ENCODE measurements around the gene HUWE1. TPM values are rescaled to one million over a fixed set of nuclear protein-coding genes. Genes with fewer than 3 reads are reported as not detected.

Gene HUWE1
- total RNA-seq, 1 experiment from 2014 or later, result 222 TPM

DNA sequence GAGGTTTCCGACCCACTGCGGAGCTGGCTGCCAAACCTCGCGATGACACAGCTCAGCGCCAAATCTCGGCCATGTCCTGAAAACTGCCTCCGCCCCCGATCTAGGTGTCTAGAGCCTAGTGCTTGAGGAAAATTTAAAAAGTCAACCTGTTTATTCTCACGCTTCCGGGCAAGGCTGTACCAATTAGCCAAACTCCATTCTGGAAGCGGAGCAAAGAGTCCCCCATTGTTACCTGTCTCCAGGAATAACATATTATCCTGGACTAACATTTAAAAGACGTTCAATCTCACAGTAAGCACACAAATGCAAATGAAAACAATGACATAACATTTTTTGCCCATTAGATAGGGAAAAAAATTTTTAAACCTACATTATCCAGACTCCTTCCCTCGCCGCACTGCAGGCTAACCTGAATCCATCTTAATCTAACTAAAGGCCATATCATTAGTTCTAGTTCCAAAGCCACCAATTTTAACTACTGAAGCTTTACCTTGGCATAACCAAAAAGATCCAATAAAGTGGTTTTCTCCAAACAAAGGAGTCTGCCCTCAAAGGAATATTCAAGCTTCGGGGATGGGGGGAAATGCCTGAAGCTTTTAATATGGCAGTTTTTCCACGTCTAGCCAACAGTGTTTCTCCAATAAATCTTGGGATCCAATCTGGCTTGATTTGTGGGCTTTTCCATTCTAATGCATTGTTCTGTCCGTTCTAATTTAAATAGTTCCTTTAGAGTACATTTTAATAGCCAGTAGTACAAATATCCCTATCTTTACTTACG lies 1.9 kb downstream of the HUWE1 start:
- POLR2A ChIA-PET (ENCODE audit: low non-redundant PET), result interaction anchor here (0.7 to 1.0 kb wide), 3 partner anchors 10 to 1329 kb away, joined by 3 to 8 read pairs (median 5); no protein-coding TSS in a partner anchor
- Histone ChIP-seq H3K27me3 (replicated peaks; ENCODE audit: insufficient read depth, low read depth, low read length, poor library complexity) (no peaks in the 10 kb centered on the region), H3K9me3 (ENCODE audit: low read depth, low read length, poor library complexity, severe bottlenecking) (no peaks in the 10 kb centered on the region), H3K4me1 (ENCODE audit: insufficient read depth, low read length, poor library complexity, severe bottlenecking) (no peaks in the 10 kb centered on the region), H3K4me3 (ENCODE audit: low read depth, low read length, poor library complexity, severe bottlenecking) (peak overlapping the region; percentile 67), H3K27ac (ENCODE audit: low read depth, low read length, poor library complexity, severe bottlenecking) (peak overlapping the region; percentile 81), H3K36me3 (ENCODE audit: insufficient read depth, low read length, poor library complexity, severe bottlenecking) (peaks cover 15% of the 10 kb centered on the region)
- intact Hi-C loops (cut with micrococcal nuclease; ENCODE audit: unreplicated experiment), result loop anchor here (10.0 kb wide), 1 partner anchor 150 kb away; no protein-coding TSS in a partner anchor
- CTCF ChIA-PET, result no interaction called here
- TF ChIP-seq, protein P1, sequence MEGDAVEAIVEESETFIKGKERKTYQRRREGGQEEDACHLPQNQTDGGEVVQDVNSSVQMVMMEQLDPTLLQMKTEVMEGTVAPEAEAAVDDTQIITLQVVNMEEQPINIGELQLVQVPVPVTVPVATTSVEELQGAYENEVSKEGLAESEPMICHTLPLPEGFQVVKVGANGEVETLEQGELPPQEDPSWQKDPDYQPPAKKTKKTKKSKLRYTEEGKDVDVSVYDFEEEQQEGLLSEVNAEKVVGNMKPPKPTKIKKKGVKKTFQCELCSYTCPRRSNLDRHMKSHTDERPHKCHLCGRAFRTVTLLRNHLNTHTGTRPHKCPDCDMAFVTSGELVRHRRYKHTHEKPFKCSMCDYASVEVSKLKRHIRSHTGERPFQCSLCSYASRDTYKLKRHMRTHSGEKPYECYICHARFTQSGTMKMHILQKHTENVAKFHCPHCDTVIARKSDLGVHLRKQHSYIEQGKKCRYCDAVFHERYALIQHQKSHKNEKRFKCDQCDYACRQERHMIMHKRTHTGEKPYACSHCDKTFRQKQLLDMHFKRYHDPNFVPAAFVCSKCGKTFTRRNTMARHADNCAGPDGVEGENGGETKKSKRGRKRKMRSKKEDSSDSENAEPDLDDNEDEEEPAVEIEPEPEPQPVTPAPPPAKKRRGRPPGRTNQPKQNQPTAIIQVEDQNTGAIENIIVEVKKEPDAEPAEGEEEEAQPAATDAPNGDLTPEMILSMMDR (conservative IDR thresholded peaks at IDR 0.05; ENCODE audit: low read depth, low read length), result no peak
- TF ChIP-seq EZH2 (IDR thresholded peaks at IDR 0.05; ENCODE audit: borderline replicate concordance, low read depth, low read length, poor library complexity, severe bottlenecking), result no peak
- DNase-seq (ENCODE audit: low spot score), result peak; percentile 11
- BruUV-seq (replicated peaks), result TSS peak; percentile 91

DNA sequence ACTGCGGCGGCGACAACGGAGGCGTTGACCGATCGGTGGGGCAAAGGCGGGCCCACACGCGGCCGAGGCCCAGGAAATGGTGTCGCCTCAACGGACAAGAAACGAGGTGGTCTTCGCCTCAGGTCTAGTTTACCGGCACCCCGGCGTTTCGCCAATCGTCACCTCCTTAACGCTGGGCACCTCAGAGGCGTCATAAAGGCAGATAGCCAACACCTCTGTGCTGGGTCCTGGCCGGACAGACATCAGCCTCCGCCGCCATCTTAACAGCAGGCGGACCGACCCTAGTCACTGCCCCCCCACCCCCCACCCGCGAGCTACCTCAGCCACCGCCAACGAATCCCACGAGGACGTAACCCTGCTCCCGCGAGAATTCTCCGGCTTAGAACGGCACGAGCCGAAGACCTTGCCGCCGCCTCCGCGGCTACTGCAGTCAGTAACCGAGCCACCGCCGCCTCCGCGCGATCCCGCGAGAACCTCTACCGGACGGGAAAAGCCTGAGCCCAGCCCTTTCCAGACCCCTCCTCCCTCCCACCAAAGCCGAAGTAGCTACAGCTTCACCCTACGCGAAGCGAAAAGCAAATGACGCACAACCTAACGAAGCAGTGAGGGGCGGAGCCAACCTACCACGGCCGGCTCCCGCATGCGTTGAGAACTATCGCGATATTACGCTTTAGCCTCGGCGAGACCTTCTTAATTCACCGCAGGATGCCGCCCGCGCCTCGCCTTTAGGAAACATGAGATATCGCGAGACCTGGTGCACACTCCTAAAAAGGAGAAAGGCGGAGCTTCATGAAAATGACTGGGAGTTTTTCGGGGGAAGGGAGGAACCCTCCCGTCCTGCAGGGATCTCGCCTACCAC lies 2.7 kb downstream of the HUWE1 start:
- Histone ChIP-seq H3K27ac (ENCODE audit: low read depth, low read length, poor library complexity, severe bottlenecking) (peak overlapping the region; percentile 96), H3K9me3 (ENCODE audit: low read depth, low read length, poor library complexity, severe bottlenecking) (no peaks in the 10 kb centered on the region), H3K4me3 (ENCODE audit: low read depth, low read length, poor library complexity, severe bottlenecking) (peak overlapping the region; percentile 67), H3K4me1 (ENCODE audit: insufficient read depth, low read length, poor library complexity, severe bottlenecking) (no peaks in the 10 kb centered on the region), H3K36me3 (ENCODE audit: insufficient read depth, low read length, poor library complexity, severe bottlenecking) (peaks cover 22% of the 10 kb centered on the region), H3K27me3 (replicated peaks; ENCODE audit: insufficient read depth, low read depth, low read length, poor library complexity) (no peaks in the 10 kb centered on the region)
- CTCF ChIA-PET, result no interaction called here
- intact Hi-C loops (cut with micrococcal nuclease; ENCODE audit: unreplicated experiment), result loop anchor here (10.0 kb wide), 1 partner anchor 151 kb away; no protein-coding TSS in a partner anchor
- BruUV-seq (replicated peaks), result no TSS peak
- TF ChIP-seq, protein P1 (conservative IDR thresholded peaks at IDR 0.05; ENCODE audit: low read depth, low read length), result no peak
- TF ChIP-seq EZH2 (IDR thresholded peaks at IDR 0.05; ENCODE audit: borderline replicate concordance, low read depth, low read length, poor library complexity, severe bottlenecking), result no peak
- DNase-seq (ENCODE audit: low spot score), result peak; percentile 98
- POLR2A ChIA-PET (ENCODE audit: low non-redundant PET), result interaction anchor here (0.7 to 1.0 kb wide), 2 partner anchors 11 to 1329 kb away, joined by 3 to 8 read pairs; no protein-coding TSS in a partner anchor

DNA sequence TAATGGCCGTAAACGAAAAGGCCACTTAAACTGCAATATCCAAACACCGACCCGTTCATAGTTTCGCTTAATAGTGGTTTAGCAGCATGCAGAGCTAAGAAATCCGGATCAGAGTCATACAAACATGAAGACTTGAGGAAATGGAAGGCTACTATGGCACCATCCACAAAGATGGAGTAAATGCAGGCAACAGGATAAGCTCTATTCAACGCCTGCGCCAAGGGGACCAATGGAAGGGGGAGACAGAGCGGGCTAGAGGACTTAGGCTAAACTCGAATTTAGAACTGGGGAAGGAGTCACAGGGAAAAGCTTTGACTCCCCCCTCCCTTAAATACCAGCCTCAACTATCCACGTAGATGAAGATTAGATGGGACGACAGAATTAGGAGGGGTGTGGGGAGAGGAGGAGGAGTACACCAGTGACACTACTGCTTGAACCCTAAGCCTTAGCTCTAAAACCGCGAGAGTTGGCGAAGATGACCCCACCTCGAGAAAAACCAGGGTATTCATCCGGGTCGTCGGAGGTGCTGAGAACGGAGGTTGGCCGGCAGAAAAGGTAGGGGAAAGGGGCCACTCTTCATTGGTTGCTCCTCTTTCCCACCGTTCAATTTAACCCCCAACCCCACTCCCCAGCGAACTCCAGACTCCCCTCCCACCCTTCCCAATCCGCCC lies 3.5 kb downstream of the HUWE1 start:
- intact Hi-C loops (cut with micrococcal nuclease; ENCODE audit: unreplicated experiment), result loop anchor here (10.0 kb wide), 1 partner anchor 152 kb away; no protein-coding TSS in a partner anchor
- peak; percentile 66 for DNase-seq (ENCODE audit: low spot score)
- TSS peak; percentile 17 for BruUV-seq (replicated peaks)
- CTCF ChIA-PET, result no interaction called here
- no peak for TF ChIP-seq EZH2 (IDR thresholded peaks at IDR 0.05; ENCODE audit: borderline replicate concordance, low read depth, low read length, poor library complexity, severe bottlenecking)
- TF ChIP-seq, protein P1 (conservative IDR thresholded peaks at IDR 0.05; ENCODE audit: low read depth, low read length), result no peak
- Histone ChIP-seq H3K27me3 (replicated peaks; ENCODE audit: insufficient read depth, low read depth, low read length, poor library complexity) (no peaks in the 10 kb centered on the region), H3K4me1 (ENCODE audit: insufficient read depth, low read length, poor library complexity, severe bottlenecking) (no peaks in the 10 kb centered on the region), H3K4me3 (ENCODE audit: low read depth, low read length, poor library complexity, severe bottlenecking) (peak overlapping the region; percentile 67), H3K36me3 (ENCODE audit: insufficient read depth, low read length, poor library complexity, severe bottlenecking) (peaks cover 29% of the 10 kb centered on the region), H3K27ac (ENCODE audit: low read depth, low read length, poor library complexity, severe bottlenecking) (peak overlapping the region; percentile 96), H3K9me3 (ENCODE audit: low read depth, low read length, poor library complexity, severe bottlenecking) (no peaks in the 10 kb centered on the region)
- POLR2A ChIA-PET (ENCODE audit: low non-redundant PET), result no interaction called here

Data from A673 (cell line).